Measurements from ENCODE around the gene CPHXL2.
A peak's percentile ranks its signal among the peaks of the same experiment; 100 is the strongest.

CPHXL2 gene

DNA sequence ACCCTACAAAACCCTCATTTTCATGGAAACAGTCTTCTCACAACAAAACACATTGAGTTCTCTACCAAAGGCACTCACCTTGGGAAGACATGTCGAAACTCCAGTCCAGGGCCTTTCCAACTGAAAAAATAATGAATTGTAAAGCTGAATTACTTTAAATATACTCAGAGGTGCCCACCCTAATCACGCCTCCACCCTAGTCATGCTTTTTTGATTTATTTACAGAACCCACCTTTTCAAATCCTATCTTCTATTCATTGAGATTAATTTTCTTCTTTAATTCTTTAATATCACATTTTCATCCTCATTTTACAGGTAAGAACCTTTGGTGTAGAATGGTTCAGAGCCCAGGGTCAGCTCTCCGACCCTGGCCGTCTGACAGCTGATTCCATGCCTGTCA is at the start of gene CPHXL2:
CPHXL2 (minus strand) TSS at position 101 of the 400 bp plus-strand sequence; CDS start at position 91, 10 bp downstream.
- no peak for DNase-seq

DNA sequence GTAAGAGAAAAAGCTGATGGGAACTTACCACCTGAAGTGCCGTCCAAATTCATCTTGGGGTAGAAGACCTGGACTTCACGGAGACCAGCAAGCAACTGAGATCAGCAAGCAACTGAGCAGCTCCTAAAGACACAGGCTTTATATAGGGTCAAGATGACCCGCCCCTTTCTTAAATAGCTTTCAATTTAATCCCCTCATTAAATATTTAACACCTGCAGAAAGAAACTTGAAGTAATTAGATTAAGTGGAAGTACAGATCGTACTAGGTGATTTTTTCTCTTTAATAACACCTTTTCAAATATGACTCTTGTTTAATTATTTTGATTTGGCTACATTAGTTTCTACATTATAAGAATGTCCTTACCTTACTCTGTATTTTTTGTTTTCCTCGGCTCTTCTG is 49.6 kb upstream of the CPHXL2 start, which contains the start of gene CPHXL:
CPHXL (minus strand) TSS at position 101 of the 400 bp plus-strand sequence; CDS start at position 53, 48 bp downstream.
- no peak for DNase-seq

DNA sequence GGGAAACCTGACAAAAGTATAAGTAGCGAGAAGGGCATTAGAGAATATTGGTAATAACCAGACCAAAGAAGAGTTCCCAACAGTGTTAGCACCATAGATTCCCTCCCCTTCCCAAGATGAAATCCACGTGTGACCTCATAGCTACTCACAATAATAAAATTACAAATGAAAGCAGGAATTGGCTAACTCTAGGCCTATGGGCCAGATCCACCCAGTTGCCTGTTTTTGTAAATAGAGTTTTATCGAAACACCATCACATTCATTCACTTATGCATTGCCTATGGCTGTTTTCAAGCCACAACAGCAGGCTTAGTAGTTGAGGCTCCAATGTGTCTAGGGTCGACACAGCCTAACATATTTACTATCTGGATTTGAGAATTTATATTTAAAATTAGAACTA is 41.6 kb upstream of the CPHXL2 start:
- DNase-seq: no peak

DNA sequence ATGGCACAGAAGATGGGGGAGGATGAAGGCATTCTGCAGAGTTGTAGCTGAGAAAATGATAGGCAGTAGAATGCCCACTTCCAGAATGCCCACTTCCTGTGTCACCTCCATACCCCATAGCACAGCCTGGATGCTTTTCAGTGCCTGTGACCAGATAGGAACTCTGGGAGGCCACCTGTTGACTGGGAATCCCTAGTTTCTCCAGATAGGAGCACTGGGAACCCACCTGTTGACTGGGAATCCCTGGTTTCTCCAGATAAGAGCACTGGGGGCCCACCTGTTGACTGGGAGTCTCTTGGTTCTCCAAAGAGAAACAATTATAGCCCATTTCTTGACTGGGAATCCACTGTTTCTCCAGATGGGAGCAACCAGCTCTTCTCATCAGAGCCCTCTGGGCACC is 37.9 kb upstream of the CPHXL2 start:
- no peak for DNase-seq

DNA sequence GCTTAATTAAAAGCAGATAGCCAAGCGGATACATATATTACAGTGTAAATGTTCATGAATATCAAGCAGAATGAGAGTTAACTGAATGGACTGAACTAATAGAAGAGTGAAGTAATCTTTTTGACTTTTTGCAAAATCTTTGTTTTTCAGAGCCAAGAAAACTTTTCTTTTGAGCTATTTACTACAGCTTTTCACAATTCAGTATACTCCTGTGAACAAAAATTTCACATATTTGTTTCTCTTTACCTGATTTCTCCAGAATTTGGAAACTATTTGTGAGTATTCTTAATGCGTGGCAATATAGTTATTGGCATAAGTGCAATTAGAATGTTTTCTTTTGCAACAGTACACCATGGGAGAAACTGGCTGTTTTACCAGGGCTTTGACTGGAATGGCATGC is 33.5 kb upstream of the CPHXL2 start:
- no peak for DNase-seq

DNA sequence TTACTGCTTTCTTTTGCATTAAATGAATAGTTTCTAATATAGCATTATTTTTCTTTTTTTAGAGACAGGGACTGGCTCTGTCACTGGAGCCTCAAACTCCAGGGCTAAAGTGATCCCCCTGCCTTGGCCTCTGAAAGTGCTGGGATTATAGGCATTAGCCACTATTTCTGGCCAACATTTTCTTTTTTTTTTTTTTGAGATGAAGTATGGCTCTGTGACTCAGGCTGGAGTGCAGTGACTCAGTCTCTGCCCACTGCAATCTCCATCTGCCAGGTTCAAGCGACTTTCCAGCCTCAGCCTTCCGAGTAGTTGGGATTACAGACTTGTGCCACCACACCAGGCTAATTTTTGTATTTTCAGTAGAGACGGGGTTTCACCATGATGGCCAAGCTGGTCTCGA is 26.5 kb upstream of the CPHXL2 start:
- DNase-seq: no peak

DNA sequence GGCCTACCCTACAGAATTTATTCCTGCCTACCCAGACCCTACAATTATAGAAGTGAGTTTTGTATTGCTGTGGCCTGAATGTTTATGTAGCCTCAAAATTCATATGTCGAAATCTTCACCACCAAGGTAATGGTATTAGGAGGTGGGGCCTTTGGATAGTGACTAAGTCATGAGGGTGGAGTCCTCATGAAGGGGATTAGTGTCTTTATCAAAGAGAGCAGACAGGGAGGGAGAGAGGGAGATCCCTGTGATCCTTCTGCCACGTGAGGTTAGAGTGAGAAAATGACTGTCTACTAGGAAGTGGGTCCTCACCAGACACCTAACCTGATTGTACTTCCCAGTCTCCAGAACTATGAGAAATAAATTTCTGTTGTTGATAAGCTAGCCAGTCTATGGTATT is 25.4 kb upstream of the CPHXL2 start:
- DNase-seq: no peak

DNA sequence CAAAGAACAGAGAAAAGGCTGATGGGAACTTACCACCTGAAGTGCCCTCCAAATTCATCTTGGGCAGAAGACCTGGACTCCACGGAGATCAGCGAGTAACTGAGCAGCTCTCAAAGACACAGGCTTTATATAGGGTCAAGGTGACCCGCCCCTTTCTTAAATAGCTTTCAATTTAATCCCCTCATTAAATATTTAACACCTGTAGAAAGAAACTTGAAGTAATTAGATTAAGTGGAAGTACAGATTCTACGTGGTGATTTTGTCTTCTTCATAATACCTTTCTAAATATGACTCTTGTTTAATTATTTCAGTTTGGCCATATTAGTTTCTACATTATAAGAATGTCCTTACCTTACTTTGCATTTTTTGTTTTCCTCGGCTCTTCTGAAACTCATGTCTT is 24.6 kb upstream of the CPHXL2 start, which contains the start of gene DUXB:
DUXB (minus strand) TSS at position 101 of the 400 bp plus-strand sequence; CDS start at position 58, 43 bp downstream.
- DNase-seq: no peak

DNA sequence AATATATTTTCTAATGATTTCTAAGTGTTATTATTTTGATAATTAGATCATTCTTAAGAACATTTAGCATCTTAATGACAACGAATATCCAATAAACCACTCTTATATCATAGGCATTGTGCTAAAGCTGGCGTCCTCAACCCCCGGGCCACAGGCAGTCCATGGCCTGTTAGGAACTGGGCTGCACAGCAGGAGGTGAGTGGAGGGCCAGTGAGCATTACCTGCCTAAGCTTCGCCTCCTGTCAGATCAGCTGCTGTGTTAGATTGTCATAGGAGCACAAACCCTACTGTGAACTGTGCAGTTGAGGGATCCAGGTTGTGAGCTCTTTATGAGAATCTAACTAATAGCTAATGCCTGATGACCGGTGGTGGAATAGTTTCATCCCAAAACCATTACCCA is 20.8 kb upstream of the CPHXL2 start:
- no peak for DNase-seq

DNA sequence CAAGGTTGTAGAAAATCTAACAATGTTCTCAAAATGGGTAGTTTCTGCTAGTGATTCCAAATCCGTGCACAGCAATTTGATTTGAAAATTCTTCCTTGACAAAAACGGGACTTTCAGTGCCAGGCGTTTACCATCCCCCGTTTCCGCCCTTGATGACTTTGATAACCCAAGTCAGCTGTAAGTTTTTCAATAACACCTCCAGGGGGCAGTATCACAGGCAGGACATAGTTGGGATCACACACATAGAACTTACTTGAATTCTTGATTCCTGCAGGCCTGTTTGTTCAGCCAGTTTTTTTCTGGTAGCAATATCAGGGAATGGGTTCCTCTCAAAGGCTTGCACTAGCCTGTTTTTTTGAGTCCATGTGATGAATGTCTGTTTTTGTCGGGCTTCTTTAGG is 18.9 kb upstream of the CPHXL2 start:
- no peak for DNase-seq

DNA sequence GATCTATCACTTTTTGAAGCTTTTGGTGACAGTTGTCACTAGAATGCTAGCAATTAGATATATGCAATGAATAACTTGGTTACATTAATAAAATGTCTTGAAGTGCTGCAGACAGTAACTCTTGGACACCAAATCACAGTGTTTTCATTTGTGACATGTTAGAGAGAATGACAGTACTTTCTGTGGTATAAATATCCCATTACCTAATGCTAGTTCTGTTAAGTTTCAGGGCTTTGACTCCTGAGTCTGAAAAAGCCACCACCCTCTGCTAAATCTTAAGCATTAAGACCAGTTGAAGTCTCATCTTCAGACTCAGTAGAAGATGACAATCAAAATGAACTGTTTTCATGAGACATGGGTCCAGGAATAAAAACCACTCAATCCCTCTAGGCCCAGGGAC is 10.6 kb upstream of the CPHXL2 start:
- no peak for DNase-seq

DNA sequence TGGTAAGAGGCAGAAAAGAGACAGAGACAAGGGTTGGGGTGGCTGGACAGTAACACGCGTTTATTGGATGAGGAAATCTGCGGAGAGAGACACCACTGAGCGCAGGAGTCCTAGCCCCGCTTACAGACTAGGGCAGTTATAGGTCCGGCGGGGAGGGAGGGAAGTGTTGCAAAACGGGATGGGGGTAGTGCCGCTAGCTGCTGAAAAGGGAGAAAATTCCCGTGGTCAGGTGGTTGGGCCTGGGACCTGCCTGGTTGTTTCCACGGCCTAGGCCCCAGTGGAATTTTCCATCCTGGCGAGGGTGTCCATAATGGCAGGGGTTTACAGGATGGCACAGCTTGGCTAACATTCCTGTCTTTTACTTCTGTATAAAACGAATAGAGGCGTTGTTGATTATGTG is 5.5 kb upstream of the CPHXL2 start:
- DNase-seq: no peak

DNA sequence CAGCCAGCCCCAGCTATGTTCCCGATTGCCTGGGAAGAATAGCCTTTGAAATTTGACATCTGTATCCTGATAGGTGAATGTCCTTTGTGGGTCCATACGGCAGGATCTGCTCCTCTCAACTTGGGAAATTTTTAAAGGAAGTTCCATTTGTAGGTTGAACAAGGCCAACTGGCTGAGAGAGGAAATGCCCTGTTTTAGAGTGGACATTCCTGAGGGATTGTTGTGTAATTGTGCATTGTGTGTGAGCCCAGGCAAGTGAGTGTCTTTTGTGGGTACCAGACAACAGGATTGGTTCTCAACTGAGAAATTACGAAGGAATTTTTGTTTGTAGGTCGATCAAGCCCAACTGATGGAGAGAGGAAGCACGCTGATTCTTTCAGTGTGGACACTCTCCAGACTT is 2.6 kb upstream of the CPHXL2 start:
- DNase-seq: no peak

DNA sequence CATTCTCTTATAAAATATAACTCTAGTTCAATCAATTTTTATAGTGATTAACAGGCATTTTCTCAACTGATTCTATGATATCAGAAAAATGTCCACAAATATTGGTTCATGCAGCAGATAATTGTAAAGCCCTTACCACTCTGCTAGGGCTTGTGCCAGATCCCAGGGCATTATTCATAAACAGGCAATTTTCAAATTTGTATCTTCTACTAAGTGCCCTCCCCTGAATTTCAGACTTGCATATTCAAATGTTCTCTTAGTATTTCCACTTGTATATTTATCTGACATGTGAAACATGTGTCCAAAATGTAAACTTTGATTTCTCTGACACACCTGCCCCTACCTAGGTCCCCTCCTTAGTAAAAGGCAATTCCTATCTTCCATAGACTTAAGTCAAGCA is 9.3 kb downstream of the CPHXL2 start:
- DNase-seq: no peak

DNA sequence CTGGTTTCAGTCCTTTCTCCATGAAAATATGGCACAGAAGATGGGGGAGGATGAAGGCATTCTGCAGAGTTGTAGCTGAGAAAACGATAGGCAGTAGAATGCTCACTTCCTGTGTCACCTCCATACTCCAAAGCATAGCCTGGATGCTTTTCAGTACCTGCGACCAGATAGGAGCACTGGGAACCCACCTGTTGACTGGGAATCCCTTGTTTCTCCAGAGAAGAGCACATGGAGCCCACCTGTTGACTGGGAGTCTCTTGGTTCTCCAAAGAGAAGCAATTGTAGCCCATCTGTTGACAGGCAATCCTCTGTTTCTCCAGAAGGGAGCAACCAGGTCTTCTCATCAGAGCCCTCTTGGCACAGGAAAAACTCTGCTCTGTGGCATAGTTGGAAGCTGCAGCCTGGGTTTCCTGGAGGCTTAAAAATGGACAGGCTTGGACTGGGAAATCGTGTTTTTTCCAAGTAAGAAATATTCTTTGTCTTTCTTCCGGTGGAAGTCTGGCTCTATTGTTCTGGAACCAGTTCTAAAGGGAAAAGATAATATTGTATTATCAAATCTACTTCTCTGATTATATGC is 16.0 kb downstream of the CPHXL2 start:
- no peak for DNase-seq

DNA sequence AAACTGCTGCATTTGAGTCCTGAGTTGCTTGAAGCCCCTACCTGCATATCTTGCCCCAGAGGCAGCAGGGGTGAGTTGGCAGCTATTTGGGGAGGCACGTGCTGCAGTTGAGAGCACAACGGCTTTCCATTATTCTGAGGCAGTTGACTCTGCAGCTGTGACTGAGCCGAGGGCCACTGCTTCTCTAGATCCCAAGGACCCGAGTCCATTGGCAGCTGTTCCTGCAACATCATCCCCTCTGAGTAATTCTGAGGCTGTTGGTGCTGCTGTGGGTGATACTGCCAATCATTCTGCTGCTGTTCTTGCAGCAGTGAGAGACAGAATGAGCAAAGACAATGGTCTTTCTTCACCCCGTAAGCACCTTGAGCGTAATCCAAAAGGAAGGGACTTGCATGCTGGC is 16.5 kb downstream of the CPHXL2 start:
- no peak for DNase-seq

DNA sequence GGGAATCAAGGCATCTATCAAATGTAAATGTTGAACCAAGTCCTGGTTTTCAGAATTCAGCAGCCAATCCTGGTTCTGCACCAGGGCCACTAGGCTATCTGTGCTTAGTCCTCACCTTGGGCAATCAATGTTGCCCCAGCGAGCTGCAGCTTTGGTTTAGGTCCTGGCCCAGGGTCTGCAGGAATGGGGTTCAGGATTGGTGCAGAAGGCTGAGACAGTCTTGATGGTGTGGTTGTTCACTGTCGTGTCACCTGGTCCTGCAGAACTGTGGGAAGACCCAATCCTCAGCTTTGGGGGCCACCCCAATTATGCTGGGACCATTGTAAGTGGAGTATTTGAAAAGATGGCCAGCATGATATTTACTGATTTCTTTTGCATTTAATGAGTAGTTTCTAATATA is 18.6 kb downstream of the CPHXL2 start:
- DNase-seq: no peak

DNA sequence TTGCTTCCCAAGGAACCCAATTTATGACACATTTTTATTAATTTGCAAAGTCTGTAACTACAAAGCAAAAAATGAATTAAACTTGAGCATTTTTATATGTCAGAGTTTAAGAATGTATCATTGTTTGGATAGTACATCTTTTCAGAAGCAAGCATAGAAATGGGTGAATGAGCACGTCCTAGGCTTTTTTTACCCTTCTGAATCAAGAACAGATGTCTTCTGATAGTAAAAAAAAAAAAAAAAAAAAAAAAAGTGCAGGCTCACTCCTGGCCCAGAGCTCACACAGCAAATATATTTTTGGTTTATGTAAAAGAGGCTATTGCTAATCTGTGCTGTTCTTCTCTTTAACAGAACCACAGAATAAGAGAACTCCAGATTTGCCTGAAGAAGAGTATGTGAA is 22.9 kb downstream of the CPHXL2 start:
- no peak for DNase-seq

DNA sequence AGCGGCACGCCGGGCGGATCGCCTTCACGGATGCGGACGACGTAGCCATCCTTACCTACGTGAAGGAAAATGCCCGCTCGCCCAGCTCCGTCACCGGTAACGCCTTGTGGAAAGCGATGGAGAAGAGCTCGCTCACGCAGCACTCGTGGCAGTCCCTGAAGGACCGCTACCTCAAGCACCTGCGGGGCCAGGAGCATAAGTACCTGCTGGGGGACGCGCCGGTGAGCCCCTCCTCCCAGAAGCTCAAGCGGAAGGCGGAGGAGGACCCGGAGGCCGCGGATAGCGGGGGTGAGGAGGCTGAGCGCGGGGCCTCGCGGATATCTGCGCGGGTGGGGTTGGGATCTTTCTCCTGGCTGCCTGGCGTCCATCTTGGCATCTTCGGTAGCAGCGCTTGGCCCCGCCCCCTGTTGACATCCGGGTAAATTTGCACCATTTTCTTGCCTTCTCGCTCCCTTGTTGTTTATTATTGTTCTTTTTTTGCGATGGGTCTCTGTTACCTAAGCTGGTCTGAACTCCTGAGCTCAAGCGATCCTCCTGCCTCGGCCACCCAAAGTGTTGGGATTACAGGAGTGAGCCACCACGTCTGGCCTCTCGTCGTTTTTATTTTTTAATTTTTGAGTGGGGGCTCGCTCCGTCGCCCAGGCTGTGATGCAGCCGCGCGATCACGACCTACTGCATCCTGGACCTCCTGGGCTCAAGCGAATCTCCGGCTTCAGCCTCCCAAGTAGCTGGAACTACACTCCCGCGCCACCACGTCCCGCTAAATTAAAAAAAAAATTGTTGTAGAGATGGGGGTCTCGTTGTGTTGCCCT is 28.3 kb downstream of the CPHXL2 start:
- DNase-seq: peak; percentile 74

DNA sequence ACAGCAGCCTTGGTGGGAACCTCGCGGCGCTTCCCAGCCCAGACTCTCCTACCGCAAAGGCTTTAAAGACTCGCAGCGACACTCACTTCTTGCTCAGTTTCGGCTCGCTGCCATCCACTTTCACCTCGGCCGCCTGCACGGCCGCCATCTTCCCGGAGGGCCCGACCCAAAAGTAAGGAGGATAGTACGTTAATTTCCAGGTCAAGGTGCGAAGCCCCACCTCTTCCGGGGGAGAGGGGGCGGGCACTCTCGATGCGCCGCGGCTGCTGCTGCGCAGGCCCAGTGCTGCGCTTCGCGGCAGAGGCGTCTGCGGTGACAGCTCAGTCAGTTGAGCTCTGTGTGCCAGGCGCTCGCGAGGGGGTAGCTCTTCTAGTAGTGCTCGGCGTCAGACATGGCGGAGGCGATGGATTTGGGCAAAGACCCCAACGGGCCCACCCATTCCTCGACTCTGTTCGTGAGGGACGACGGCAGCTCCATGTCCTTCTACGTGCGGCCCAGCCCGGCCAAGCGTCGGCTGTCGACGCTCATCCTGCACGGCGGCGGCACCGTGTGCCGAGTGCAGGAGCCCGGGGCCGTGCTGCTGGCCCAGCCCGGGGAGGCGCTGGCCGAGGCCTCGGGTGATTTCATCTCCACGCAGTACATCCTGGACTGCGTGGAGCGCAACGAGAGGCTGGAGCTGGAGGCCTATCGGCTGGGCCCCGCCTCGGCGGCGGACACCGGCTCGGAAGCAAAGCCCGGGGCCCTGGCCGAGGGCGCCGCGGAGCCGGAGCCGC is 29.1 kb downstream of the CPHXL2 start, which contains the start of the genes KARS1 and TERF2IP:
KARS1 (minus strand) TSS at position 174 of the 773 bp plus-strand sequence; CDS start at position 148, 26 bp downstream.
TERF2IP (plus strand) TSS at position 282 of the 773 bp plus-strand sequence; CDS start at position 392, 110 bp downstream.
- DNase-seq: peak; percentile 88

DNA sequence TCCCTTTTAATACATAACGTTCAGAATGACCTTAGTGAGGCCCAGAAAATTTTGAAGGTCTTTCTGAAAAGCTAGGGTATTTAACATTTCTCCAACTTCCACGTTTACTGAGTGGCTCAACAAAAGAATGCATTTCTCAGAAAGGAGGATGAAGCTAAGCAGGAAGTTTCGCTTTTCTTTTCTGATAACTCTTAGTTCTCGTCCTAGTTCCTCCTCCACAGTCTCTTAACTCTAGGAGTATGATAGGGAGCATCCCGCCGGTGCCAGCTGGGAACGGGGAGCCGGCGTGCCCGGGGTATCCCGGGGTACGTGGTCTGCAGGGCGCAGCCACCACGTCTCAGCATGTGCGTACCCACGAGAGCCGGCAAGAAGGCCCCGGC is 29.7 kb downstream of the CPHXL2 start:
- DNase-seq: no peak

DNA sequence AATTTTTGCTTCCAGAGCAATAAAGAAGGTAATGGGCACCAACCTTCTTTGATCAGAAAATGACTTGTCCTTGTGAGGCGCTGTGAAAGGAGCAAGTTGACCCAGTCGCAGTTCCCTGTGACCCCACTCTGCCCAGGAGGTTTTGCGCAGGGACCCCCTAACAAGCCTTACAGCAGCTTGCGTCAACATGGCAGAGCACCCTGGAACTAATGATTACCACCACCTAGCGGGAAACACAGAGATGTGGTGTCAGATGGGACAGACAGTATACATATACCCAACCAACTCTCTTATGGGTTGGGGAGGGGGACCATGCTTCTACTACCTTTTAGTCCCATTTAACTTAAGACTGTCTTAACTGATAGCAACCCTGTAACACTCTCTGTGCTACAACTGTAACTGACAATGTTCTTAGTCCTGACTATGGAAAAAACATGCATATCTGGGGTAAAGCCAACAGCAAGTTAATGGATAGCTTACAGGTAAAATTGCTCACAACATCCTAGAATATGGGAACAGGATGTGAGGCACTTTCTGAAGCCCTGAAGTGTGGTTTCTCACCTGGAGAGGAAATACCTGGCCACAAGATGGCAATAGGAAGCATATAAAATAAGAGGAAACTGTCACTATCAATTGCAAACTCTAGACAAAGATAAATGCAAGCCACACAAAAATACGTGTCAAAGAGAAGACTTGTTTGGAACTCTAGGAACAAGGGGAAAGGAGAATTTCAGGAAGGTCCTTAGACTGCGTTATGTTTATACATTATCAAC is 32.4 kb downstream of the CPHXL2 start:
- DNase-seq: no peak

DNA sequence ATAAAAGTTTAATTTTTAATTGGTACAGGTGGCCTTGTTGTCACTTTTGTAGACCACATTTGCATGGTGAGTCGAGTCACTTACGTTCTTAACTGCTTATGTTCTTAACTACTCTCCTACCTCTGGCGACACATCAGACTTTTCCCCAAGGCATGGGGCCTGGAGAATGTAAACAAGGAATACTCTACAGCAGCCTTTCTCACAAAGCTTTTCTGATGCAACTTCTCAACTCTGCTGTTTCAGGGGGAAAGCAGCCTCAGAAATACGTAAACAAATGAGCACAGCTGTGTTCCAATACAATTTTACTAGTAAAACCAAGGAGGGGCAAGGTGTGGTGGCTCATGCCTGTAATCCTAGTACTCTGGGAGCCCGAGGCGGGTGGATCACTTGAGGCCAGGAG is 36.2 kb downstream of the CPHXL2 start:
- no peak for DNase-seq
